Neural crest cell (in vitro differentiated cells): ENCODE results near the gene CHI3L2. TPM values are rescaled to one million over a fixed set of nuclear protein-coding genes. Genes with fewer than 3 reads are reported as not detected.
A peak's percentile ranks its signal among the peaks of the same experiment; 100 is the strongest.

Experiments
- DNase-seq: peaks from one replicate; pipeline ENCODE4 v3.0.0; 2021; ENCODE audit warnings: low read depth, mixed read lengths, low spot score
- H3K27ac Mint-ChIP-seq: one replicate; pipeline ENCODE4 v1.8.0; 2021; ENCODE audit warnings: mild to moderate bottlenecking, mixed read lengths; ENCODE audit not compliant: unreplicated experiment
- H3K27me3 Mint-ChIP-seq: 2 replicates; pipeline ENCODE4 v1.8.0; 2021; ENCODE audit warnings: low read depth, mild to moderate bottlenecking, mixed read lengths
- H3K36me3 Mint-ChIP-seq: 2 replicates; pipeline ENCODE4 v1.8.0; 2021; ENCODE audit warnings: low read depth, mild to moderate bottlenecking, mixed read lengths
- H3K4me1 Mint-ChIP-seq: 2 replicates; pipeline ENCODE4 v1.8.0; 2021; ENCODE audit warnings: mixed read lengths
- H3K4me3 Mint-ChIP-seq: one replicate; pipeline ENCODE4 v1.8.0; 2021; ENCODE audit warnings: mild to moderate bottlenecking, mixed read lengths
- H3K9me3 Mint-ChIP-seq: 2 replicates; pipeline ENCODE4 v1.8.0; 2021; ENCODE audit warnings: mixed read lengths
- total RNA-seq: library from RNA; stranded (reverse); gene quantifications from 2 replicates; pipeline ENCODE4 v1.2.1, GENCODE V29; 2021
- TF ChIP-seq, protein P1 (sequence below): fragments of 200-600 bp; sonication (generic); conservative IDR thresholded peaks from 2 replicates; pipeline ENCODE4 v1.5.0; 2021; ENCODE audit warnings: antibody characterized with exemption, mild to moderate bottlenecking

CHI3L2 gene
- total RNA-seq, 1 donor from 2014 or later = not detected

DNA sequence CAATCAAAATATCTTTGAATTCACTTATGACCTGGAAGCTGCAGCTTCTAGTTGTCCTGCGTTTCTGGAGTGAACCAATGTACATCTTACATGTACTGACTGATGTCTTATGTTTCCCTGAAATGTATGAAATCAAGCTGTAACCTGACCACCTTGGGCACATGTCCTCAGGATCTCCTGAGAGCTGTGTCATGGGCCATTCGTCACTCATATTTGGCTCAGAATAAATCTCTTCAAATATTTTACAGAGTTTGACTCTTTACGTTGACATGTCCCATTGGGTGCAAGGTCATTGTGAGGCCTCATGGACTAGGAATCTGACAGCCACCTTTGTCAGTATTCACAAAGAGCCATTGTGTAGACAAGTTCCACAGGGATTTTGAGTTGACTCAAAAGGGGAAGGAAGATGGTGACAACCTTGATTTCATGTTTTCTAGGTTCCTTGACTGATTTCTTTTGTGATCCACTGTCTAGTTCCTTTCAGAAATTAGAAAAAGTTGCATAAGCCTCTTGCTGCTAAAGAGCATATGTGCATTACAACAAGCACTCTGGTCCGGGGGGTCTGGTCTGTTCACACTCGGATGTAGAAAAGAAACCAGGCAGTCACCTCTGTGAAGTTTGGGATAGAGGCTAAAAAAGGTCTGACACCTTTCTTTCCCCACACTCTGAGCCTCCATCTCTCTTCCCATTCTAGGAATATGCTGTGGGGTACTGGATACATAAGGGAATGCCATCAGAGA lies 10.7 kb downstream of the CHI3L2 start:
- Mint-ChIP-seq H3K27ac (no peak overlapping the region), H3K9me3 (no peaks in the 10 kb centered on the region), H3K27me3 (no peaks in the 10 kb centered on the region), H3K4me1 (peaks cover 17% of the 10 kb centered on the region), H3K36me3 (no peaks in the 10 kb centered on the region), H3K4me3 (no peak overlapping the region)
- TF ChIP-seq, protein P1, sequence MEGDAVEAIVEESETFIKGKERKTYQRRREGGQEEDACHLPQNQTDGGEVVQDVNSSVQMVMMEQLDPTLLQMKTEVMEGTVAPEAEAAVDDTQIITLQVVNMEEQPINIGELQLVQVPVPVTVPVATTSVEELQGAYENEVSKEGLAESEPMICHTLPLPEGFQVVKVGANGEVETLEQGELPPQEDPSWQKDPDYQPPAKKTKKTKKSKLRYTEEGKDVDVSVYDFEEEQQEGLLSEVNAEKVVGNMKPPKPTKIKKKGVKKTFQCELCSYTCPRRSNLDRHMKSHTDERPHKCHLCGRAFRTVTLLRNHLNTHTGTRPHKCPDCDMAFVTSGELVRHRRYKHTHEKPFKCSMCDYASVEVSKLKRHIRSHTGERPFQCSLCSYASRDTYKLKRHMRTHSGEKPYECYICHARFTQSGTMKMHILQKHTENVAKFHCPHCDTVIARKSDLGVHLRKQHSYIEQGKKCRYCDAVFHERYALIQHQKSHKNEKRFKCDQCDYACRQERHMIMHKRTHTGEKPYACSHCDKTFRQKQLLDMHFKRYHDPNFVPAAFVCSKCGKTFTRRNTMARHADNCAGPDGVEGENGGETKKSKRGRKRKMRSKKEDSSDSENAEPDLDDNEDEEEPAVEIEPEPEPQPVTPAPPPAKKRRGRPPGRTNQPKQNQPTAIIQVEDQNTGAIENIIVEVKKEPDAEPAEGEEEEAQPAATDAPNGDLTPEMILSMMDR = no peak
- DNase-seq = no peak

DNA sequence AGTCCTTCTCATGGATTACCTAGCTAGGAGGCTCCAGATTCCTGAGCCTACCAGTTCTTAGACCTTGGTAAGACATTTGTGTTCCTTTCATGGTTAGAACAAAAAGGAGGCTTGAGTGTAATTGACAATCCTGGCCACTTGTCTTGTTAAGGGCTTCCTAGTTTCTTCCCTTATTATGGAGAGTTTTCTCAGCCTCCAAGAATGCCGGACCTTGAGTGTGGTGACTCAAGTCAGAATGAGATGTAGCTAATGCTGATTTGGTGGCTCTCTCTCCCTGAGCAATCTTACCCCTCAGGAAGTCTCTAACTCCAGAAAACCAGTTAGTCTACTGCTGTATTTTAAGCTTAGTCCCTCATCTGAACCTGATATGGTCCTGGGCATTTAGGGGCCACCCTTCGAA lies 14.3 kb downstream of the CHI3L2 start:
- DNase-seq = no peak
- H3K27ac Mint-ChIP-seq = no peak overlapping the region
- TF ChIP-seq, protein P1 = no peak
- H3K4me1 Mint-ChIP-seq = peaks cover 11% of the 10 kb centered on the region
- no peaks in the 10 kb centered on the region for H3K9me3 Mint-ChIP-seq
- no peak overlapping the region for H3K4me3 Mint-ChIP-seq
- no peaks in the 10 kb centered on the region for H3K36me3 Mint-ChIP-seq
- H3K27me3 Mint-ChIP-seq = no peaks in the 10 kb centered on the region

DNA sequence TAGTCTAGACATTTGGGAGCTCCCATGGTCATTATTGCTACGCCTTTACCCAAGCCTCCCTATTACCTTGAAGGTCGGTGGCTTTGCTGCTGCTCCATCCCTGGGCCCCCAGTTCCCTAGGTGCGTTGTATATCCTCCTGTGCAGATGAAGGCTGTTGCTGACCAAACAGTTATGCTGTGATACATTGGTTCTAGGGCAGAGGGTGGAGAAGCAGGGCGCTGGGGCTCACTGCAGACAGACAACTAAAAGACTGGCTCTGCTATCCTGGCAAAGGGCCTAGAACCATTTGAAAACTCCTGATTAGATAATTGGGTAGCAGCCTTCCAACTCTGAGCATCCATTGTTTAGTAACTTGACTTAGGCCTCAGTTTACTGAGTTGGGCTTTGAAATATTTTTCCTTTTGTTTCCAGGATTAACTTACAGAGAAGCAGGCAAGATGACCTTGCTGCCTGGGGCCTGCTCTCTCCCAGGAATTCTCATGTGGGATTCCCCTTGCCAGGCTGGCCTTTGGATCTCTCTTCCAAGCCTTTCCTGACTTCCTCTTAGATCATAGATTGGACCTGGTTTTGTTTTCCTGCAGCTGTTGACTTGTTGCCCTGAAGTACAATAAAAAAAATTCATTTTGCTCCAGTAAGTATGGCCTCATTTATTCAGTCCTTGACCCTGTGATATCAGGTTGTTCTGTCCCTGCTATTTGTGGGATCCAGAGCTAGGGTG lies 15.5 kb downstream of the CHI3L2 start:
- peaks cover 6% of the 10 kb centered on the region for H3K4me1 Mint-ChIP-seq
- DNase-seq = no peak
- H3K4me3 Mint-ChIP-seq = no peak overlapping the region
- H3K27ac Mint-ChIP-seq = no peak overlapping the region
- H3K27me3 Mint-ChIP-seq = no peaks in the 10 kb centered on the region
- H3K36me3 Mint-ChIP-seq = no peaks in the 10 kb centered on the region
- TF ChIP-seq, protein P1 = no peak
- H3K9me3 Mint-ChIP-seq = no peaks in the 10 kb centered on the region

DNA sequence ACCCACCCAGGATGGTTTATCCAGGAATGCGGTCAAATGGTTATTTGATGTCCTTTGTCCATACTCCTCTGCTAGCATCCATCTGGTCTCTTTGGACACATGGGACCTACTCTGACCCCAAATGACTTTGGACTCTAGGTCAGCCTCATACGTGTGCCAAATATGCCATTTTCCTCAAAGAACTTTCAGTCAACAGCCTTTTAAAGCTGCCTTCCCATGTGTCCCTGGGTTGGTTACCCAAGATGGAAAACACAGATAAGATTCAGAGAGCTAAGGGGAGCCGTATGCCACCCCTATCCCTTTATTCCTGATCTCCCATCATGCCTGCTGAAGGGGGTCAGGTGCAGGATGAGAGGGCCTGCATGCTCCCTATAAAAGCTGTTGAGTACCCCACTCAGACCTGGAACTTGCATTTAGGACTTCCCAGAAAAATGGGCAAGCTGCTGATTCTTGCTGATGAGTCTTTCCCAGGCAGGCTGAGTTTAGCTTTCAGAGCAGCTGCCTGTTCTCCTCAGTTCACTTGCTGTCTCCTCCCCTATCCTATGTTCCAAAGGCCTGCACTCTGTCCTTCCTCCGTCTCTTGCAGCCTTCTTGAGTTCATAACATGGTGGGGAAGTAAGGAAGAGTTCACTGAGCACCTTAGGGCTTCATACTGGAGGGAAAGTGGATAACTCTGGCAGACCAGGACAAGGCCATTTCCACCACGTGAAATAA lies 19.8 kb downstream of the CHI3L2 start:
- H3K4me3 Mint-ChIP-seq = no peak overlapping the region

DNA sequence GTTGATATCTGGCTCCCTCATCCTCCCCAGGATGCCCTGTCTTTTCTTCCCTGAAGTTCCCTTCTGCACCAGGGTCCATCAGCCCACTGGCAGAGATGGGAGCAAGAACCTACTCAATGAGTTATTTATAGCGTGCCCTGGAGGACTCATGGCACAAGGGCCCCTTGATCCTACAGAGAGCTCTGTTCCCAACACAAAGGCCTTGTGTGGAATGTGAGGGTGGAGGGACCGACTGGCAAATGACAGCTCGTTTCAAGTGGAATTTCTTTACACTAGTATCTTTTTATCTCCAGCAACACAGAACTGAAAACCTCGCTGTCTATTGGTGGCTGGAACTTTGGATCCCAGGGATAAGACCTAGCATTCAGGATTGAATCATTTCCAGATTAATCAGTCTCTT lies 22.4 kb downstream of the CHI3L2 start:
- Mint-ChIP-seq H3K36me3 (no peaks in the 10 kb centered on the region), H3K4me1 (peaks cover 42% of the 10 kb centered on the region), H3K4me3 (peak overlapping the region; percentile 33), H3K27me3 (no peaks in the 10 kb centered on the region), H3K27ac (peak overlapping the region; percentile 76), H3K9me3 (peaks cover 3% of the 10 kb centered on the region)
- TF ChIP-seq, protein P1 = no peak
- no peak for DNase-seq

More for the DNA sequence above, 19.8 kb downstream of the CHI3L2 start:
- H3K36me3 Mint-ChIP-seq = no peaks in the 10 kb centered on the region
- no peak for DNase-seq
- H3K27ac Mint-ChIP-seq = peak overlapping the region; percentile 53
- TF ChIP-seq, protein P1 = no peak
- H3K4me1 Mint-ChIP-seq = peaks cover 28% of the 10 kb centered on the region
- H3K9me3 Mint-ChIP-seq = peaks cover 3% of the 10 kb centered on the region
- no peaks in the 10 kb centered on the region for H3K27me3 Mint-ChIP-seq
